ENCODE data around the gene DLX3. TPM values are rescaled to one million over a fixed set of nuclear protein-coding genes. Genes with fewer than 3 reads are reported as not detected.

Gene DLX3
- total RNA-seq, 1 donor from 2014 or later: not detected

GRCh38 chr17:49984283-49984682 lies 10.7 kb downstream of the DLX3 start:
- Histone ChIP-seq H3K27me3 (ENCODE audit: control insufficient read depth, insufficient read depth, low read length) (peaks cover 5% of the 10 kb centered on the region), H3K36me3 (ENCODE audit: control insufficient read depth, insufficient read depth, low read length) (no peaks in the 10 kb centered on the region), H3K4me3 (ENCODE audit: low read depth, low read length) (no peak overlapping the region)
- TF ChIP-seq CTCF (IDR thresholded peaks at IDR 0.05; ENCODE audit: insufficient read depth, low read length, severe bottlenecking): no peak
- DNase-seq (ENCODE audit: low read depth): no peak
- FAIRE-seq: no peak

GRCh38 chr17:49980703-49981197 lies 14.3 kb downstream of the DLX3 start:
- Histone ChIP-seq H3K27me3 (ENCODE audit: control insufficient read depth, insufficient read depth, low read length) (peaks cover under 1% of the 10 kb centered on the region), H3K36me3 (ENCODE audit: control insufficient read depth, insufficient read depth, low read length) (no peaks in the 10 kb centered on the region), H3K4me3 (ENCODE audit: low read depth, low read length) (no peak overlapping the region)
- FAIRE-seq (no peak), DNase-seq (ENCODE audit: low read depth) (peak; percentile 75)
- TF ChIP-seq CTCF (IDR thresholded peaks at IDR 0.05; ENCODE audit: insufficient read depth, low read length, severe bottlenecking): no peak

- Histone ChIP-seq H3K4me3 (ENCODE audit: low read depth, low read length) (no peak overlapping the region), H3K36me3 (ENCODE audit: control insufficient read depth, insufficient read depth, low read length) (no peaks in the 10 kb centered on the region), H3K27me3 (ENCODE audit: control insufficient read depth, insufficient read depth, low read length) (no peaks in the 10 kb centered on the region)
- peak; percentile 48 for DNase-seq (ENCODE audit: low read depth)
- FAIRE-seq: no peak
- no peak for TF ChIP-seq CTCF (IDR thresholded peaks at IDR 0.05; ENCODE audit: insufficient read depth, low read length, severe bottlenecking)
Observed at GRCh38 chr17:49979748-49980479, 15.1 kb downstream of the DLX3 start.

- FAIRE-seq: no peak
- Histone ChIP-seq H3K27me3 (ENCODE audit: control insufficient read depth, insufficient read depth, low read length) (peaks cover 5% of the 10 kb centered on the region), H3K36me3 (ENCODE audit: control insufficient read depth, insufficient read depth, low read length) (no peaks in the 10 kb centered on the region), H3K4me3 (ENCODE audit: low read depth, low read length) (no peak overlapping the region)
- no peak for TF ChIP-seq CTCF (IDR thresholded peaks at IDR 0.05; ENCODE audit: insufficient read depth, low read length, severe bottlenecking)
- no peak for DNase-seq (ENCODE audit: low read depth)
Observed at GRCh38 chr17:49978501-49978900, 16.5 kb downstream of the DLX3 start.

GRCh38 chr17:49977463-49978389 lies 17.3 kb downstream of the DLX3 start:
- FAIRE-seq (no peak), DNase-seq (ENCODE audit: low read depth) (peak; percentile 62)
- TF ChIP-seq CTCF (IDR thresholded peaks at IDR 0.05; ENCODE audit: insufficient read depth, low read length, severe bottlenecking): peak; percentile 5
- H3K4me3 ChIP-seq (ENCODE audit: low read depth, low read length): no peak overlapping the region
- H3K27me3 ChIP-seq (ENCODE audit: control insufficient read depth, insufficient read depth, low read length): peaks cover 11% of the 10 kb centered on the region
- H3K36me3 ChIP-seq (ENCODE audit: control insufficient read depth, insufficient read depth, low read length): no peaks in the 10 kb centered on the region
